ENCODE data around the gene KRTAP5-11. TPM values are rescaled to one million over a fixed set of nuclear protein-coding genes. Genes with fewer than 3 reads are reported as not detected.
"Not testable (repeated sequence)": the region's sequence is repeated elsewhere in the genome, so short reads cannot be mapped to it uniquely, and the experiment has no call there.

KRTAP5-11 gene
- polyA plus RNA-seq, 1 donor from 2014 or later = not detected

GRCh38 chr11:71622561-71622960 is 39.9 kb upstream of the KRTAP5-11 start:
- not testable (repeated sequence) for H4K20me1 ChIP-seq (ENCODE audit: insufficient read depth); H3K36me3 ChIP-seq (ENCODE audit: insufficient read depth, low read length); H3F3A ChIP-seq (ENCODE audit: insufficient read depth, low read length, poor library complexity, severe bottlenecking); H3K27ac ChIP-seq (ENCODE audit: low read length); H3K4me2 ChIP-seq (ENCODE audit: low read length); H3K9ac ChIP-seq (ENCODE audit: low read length); H3K4me3 ChIP-seq (ENCODE audit: low read length); H3K9me3 ChIP-seq (ENCODE audit: low read length); H3K27me3 ChIP-seq (ENCODE audit: insufficient read depth, low read depth, low read length); H2AFZ ChIP-seq (ENCODE audit: low read depth, low read length); H3K79me2 ChIP-seq (replicated peaks; ENCODE audit: insufficient read depth, low read length); H3K9me2 ChIP-seq (ENCODE audit: insufficient read depth, low read length)

- H3K36me3 ChIP-seq (ENCODE audit: insufficient read depth, low read length); H3F3A ChIP-seq (ENCODE audit: insufficient read depth, low read length, poor library complexity, severe bottlenecking); H3K4me2 ChIP-seq (ENCODE audit: low read length); H3K27me3 ChIP-seq (ENCODE audit: insufficient read depth, low read depth, low read length); H3K79me2 ChIP-seq (replicated peaks; ENCODE audit: insufficient read depth, low read length); H3K9ac ChIP-seq (ENCODE audit: low read length); H3K4me3 ChIP-seq (ENCODE audit: low read length); H3K27ac ChIP-seq (ENCODE audit: low read length); H3K9me3 ChIP-seq (ENCODE audit: low read length); H4K20me1 ChIP-seq (ENCODE audit: insufficient read depth); H3K9me2 ChIP-seq (ENCODE audit: insufficient read depth, low read length); H2AFZ ChIP-seq (ENCODE audit: low read depth, low read length): not testable (repeated sequence)
These were observed 32.3 kb upstream of the KRTAP5-11 start for GRCh38 chr11:71615003-71615402.

GRCh38 chr11:71614366-71614917 is 31.8 kb upstream of the KRTAP5-11 start:
- H4K20me1 ChIP-seq (ENCODE audit: insufficient read depth); H3F3A ChIP-seq (ENCODE audit: insufficient read depth, low read length, poor library complexity, severe bottlenecking); H3K36me3 ChIP-seq (ENCODE audit: insufficient read depth, low read length); H3K4me3 ChIP-seq (ENCODE audit: low read length); H3K4me2 ChIP-seq (ENCODE audit: low read length); H3K9ac ChIP-seq (ENCODE audit: low read length); H3K79me2 ChIP-seq (replicated peaks; ENCODE audit: insufficient read depth, low read length); H2AFZ ChIP-seq (ENCODE audit: low read depth, low read length); H3K9me3 ChIP-seq (ENCODE audit: low read length); H3K9me2 ChIP-seq (ENCODE audit: insufficient read depth, low read length); H3K27ac ChIP-seq (ENCODE audit: low read length); H3K27me3 ChIP-seq (ENCODE audit: insufficient read depth, low read depth, low read length): not testable (repeated sequence)

- H3F3A ChIP-seq (ENCODE audit: insufficient read depth, low read length, poor library complexity, severe bottlenecking); H3K36me3 ChIP-seq (ENCODE audit: insufficient read depth, low read length); H3K4me3 ChIP-seq (ENCODE audit: low read length); H3K9me2 ChIP-seq (ENCODE audit: insufficient read depth, low read length); H4K20me1 ChIP-seq (ENCODE audit: insufficient read depth); H3K27ac ChIP-seq (ENCODE audit: low read length); H3K9me3 ChIP-seq (ENCODE audit: low read length); H3K4me2 ChIP-seq (ENCODE audit: low read length); H2AFZ ChIP-seq (ENCODE audit: low read depth, low read length); H3K27me3 ChIP-seq (ENCODE audit: insufficient read depth, low read depth, low read length); H3K79me2 ChIP-seq (replicated peaks; ENCODE audit: insufficient read depth, low read length); H3K9ac ChIP-seq (ENCODE audit: low read length): not testable (repeated sequence)
These were observed 31.3 kb upstream of the KRTAP5-11 start for GRCh38 chr11:71613931-71614330.

DNA sequence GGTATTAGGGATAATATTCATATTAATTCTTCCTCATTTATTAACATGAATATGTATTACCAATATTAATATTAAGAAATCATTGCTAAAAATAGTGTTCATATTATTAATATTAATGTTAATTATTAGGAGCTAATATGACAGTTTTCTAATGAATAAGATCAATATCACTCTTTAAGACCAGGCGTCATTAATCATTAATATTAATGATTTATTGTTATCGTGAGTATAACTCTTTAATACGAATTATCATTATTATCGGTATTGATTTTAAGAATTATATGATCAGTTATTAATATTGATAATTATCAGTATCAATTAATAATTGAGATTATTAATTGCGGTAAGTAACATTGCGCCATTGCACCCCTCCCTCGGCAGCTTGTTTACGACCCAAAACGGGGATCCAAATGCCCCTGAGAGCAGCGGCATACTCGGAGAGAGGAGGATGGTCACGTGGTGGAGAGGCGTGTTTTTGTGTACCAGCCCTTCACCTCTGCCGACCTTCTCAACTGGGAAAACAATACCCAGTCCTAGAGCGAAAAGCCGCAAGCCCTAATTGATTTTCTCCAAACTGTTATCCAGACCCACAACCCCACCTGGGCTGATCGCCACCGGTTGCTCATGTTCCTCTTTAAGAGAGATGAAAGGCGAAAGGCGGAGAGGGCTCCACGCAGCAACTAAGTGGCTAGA is 28.7 kb upstream of the KRTAP5-11 start:
- H3K79me2 ChIP-seq (replicated peaks; ENCODE audit: insufficient read depth, low read length); H3K4me2 ChIP-seq (ENCODE audit: low read length); H4K20me1 ChIP-seq (ENCODE audit: insufficient read depth); H3K9ac ChIP-seq (ENCODE audit: low read length); H3K9me3 ChIP-seq (ENCODE audit: low read length); H3K4me3 ChIP-seq (ENCODE audit: low read length); H3K27ac ChIP-seq (ENCODE audit: low read length); H3F3A ChIP-seq (ENCODE audit: insufficient read depth, low read length, poor library complexity, severe bottlenecking); H3K36me3 ChIP-seq (ENCODE audit: insufficient read depth, low read length); H2AFZ ChIP-seq (ENCODE audit: low read depth, low read length); H3K9me2 ChIP-seq (ENCODE audit: insufficient read depth, low read length): not testable (repeated sequence)
- peaks cover 13% of the 10 kb centered on the region for H3K27me3 ChIP-seq (ENCODE audit: insufficient read depth, low read depth, low read length)

DNA sequence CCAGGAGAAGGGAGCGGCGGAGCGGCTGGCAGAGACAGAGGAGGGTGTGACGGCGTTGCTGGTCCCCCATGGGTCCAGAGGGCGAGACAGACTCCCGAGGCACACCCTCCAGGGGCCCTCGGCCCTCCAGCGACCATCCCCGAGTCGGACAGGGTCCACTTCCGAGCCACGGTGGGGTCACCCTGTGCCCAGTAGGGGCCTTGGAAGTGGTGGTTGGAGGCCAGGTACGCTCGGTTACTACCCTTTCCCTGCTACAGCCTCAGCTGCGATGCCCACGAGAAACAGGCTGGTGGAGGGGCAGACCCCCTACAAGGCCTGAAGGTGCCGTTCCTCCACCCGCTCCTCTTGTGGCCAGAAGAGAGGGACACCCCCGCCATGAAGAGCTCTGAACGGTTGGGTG is 25.6 kb upstream of the KRTAP5-11 start:
- not testable (repeated sequence) for H3F3A ChIP-seq (ENCODE audit: insufficient read depth, low read length, poor library complexity, severe bottlenecking); H3K9ac ChIP-seq (ENCODE audit: low read length); H2AFZ ChIP-seq (ENCODE audit: low read depth, low read length); H3K9me3 ChIP-seq (ENCODE audit: low read length); H3K4me3 ChIP-seq (ENCODE audit: low read length); H3K79me2 ChIP-seq (replicated peaks; ENCODE audit: insufficient read depth, low read length); H3K4me2 ChIP-seq (ENCODE audit: low read length); H3K36me3 ChIP-seq (ENCODE audit: insufficient read depth, low read length); H4K20me1 ChIP-seq (ENCODE audit: insufficient read depth); H3K9me2 ChIP-seq (ENCODE audit: insufficient read depth, low read length); H3K27ac ChIP-seq (ENCODE audit: low read length)
- H3K27me3 ChIP-seq (ENCODE audit: insufficient read depth, low read depth, low read length) = peaks cover 13% of the 10 kb centered on the region

GRCh38 chr11:71607520-71608216 is 25.0 kb upstream of the KRTAP5-11 start:
- H3K36me3 ChIP-seq (ENCODE audit: insufficient read depth, low read length); H3K79me2 ChIP-seq (replicated peaks; ENCODE audit: insufficient read depth, low read length); H3K9me3 ChIP-seq (ENCODE audit: low read length); H3K9me2 ChIP-seq (ENCODE audit: insufficient read depth, low read length); H3K4me2 ChIP-seq (ENCODE audit: low read length); H3F3A ChIP-seq (ENCODE audit: insufficient read depth, low read length, poor library complexity, severe bottlenecking); H4K20me1 ChIP-seq (ENCODE audit: insufficient read depth); H3K27ac ChIP-seq (ENCODE audit: low read length); H2AFZ ChIP-seq (ENCODE audit: low read depth, low read length); H3K9ac ChIP-seq (ENCODE audit: low read length): not testable (repeated sequence)
- peak overlapping the region; percentile 43 for H3K4me3 ChIP-seq (ENCODE audit: low read length)
- H3K27me3 ChIP-seq (ENCODE audit: insufficient read depth, low read depth, low read length) = peaks cover 13% of the 10 kb centered on the region

Data from neural cell (in vitro differentiated cells).